Stimulated activated CD4-positive, alpha-beta T cell treated with anti-CD3 and anti-CD28 coated beads, Interleukin-15, amount 100 ng/mL, for 24 hours (primary cell): ENCODE measurements around the gene ZSWIM4.

ENCODE experiments used
- DNase-seq: peaks from one replicate; pipeline ENCODE4 v3.0.0-alpha.2; 2020

Gene ZSWIM4

DNA sequence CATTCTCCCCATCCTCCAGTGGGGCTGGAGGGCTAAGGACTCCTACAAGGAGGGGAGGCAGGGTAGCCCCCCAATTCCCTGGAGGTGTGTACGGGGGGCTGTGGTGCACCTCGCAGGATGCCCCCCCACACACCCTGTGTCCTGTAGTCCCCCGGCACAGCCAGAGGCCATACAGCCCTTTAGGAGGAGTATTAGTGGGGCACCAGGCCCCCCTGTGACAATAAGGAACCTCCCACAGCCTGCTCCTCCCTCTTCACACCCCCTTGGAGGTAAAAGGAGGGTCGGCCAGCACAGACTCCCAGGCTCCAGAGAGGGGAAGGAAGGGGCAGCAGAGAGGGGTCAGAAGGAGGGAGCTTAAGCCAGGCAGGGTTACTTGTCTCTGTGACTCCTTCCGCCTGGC, 81.6 kb downstream of the ZSWIM4 start, which contains the start of gene NANOS3:
NANOS3 (plus strand) TSS at position 301 of the 400 bp plus-strand sequence. CDS start 115 bp downstream, outside the sequence.
- DNase-seq, result no peak

DNA sequence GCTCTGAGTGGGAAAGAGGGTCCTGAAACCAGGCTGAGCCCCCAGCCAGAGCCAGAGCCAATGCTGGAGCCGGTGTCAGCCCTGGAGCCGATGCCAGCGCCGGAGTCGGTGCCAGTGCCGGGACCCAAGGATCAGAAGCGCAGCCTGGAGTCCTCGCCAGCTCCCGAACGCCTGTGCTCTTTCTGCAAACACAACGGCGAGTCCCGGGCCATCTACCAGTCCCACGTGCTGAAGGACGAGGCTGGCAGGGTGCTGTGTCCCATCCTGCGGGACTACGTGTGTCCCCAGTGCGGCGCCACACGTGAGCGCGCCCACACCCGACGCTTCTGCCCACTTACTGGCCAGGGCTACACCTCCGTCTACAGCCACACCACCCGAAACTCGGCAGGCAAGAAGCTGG, 82.1 kb downstream of the ZSWIM4 start:
- no peak for DNase-seq

DNA sequence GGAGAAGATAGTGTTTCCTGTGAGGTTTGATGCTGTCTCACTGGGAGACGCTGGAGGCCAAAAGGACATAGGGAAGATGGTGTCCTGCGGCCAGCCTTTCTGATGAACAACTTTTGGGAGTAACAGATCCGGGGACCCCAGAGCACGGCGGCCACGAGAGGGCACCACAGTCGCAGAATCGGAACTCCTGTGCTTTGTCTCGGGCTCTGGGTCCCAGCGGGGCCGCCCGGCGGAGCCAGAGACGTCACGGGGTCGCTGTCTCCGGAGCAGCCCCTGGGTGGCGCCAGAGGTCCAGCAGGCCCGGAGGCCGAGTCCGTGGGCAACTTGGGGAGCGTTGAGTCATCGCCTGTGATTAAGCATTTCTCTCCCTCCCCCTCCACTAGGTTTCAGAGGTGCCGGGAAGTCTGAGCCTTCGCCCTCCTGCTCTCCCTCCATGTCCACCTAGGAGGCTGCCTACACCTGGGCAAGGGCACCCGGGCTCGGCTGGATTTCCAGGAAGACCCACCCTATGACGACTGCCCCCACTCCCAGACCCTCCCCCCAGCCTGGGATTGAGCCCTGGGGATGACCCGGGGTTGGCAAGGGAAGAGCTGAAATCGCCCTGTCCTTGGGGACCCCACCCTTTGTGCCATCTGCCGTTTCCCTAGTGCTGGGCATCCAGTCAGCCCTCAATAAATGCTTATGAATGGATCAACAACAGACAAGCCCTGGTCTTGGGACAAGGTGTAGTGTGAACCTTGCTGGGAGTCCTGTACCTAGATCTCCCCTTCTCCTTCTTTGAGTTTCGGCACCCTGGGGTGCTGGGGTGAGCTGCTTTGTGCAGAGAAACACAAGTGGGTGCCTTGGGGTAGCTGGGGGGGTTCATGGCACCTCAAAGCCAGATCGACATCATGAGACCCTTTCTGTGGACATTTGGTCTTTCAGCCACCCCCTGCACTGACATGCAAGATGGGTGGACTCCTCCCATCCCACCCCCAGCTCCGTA, 85.1 kb downstream of the ZSWIM4 start:
- peak; percentile 99 for DNase-seq

DNA sequence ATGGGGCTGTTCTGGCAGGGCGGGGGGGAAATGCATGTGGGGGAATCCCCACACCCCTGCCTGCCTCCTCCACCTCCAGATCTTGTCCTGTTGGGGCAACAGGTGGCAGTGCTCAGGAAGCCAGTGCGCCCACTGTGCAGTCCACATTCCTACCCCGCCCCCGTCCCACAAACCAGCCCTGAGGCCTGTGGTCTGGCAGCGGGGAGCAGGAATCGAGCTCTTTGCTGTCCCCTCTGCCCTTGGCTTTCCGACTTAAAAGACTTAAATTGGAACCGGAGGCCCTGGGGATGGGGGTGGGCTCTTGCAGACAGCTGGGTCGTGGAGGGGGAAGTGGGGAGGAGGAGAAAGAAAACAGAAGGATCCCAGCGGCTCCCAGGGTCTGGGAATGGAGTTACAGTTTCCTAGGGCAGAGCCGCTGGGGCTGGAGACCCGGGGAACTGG, 86.0 kb downstream of the ZSWIM4 start:
- peak; percentile 36 for DNase-seq
